ENCODE results near the gene SCO2. TPM values are rescaled to one million over a fixed set of nuclear protein-coding genes. Genes with fewer than 3 reads are reported as not detected.

SCO2 gene
- polyA plus RNA-seq, 1 experiment = 2.5 TPM

- Histone ChIP-seq H3K4me3 (ENCODE audit: low read depth, low read length) (no peak within 1 kb of the TSS), H3K36me3 (ENCODE audit: control insufficient read depth, insufficient read depth, low read length) (peaks cover 8% of the 10 kb centered on the region; the same call in 1 of the 2 replicates), H3K27me3 (ENCODE audit: control insufficient read depth, insufficient read depth, low read length) (no peaks in the 10 kb centered on the region)
- no peak for DNase-seq (ENCODE audit: low read depth)
- ChIA-PET CTCF (interaction anchor here (0.7 to 1.1 kb wide), 2 partner anchors 11 to 15 kb away, joined by 3 to 5 read pairs; no protein-coding TSS in a partner anchor), POLR2A (no interaction called here)
- no peak for TF ChIP-seq CTCF (IDR thresholded peaks at IDR 0.05; ENCODE audit: insufficient read depth, low read depth, low read length)
Measured at GRCh38 chr22:50486561-50487289, 38.7 kb downstream of the SCO2 start, which contains the start of gene MIOX. MIOX (plus strand) TSS chr22:50486859; CDS start chr22:50486898, 39 bp downstream.

GRCh38 chr22:50485221-50486131 lies 39.9 kb downstream of the SCO2 start:
- H3K36me3 ChIP-seq (ENCODE audit: control insufficient read depth, insufficient read depth, low read length) = peaks cover 8% of the 10 kb centered on the region; the same call in 1 of the 2 replicates
- no peak for DNase-seq (ENCODE audit: low read depth)
- 0 out of 2 replicates have a peak, but pooled peaks cover under 1% of the 10 kb centered on the region for H3K27me3 ChIP-seq (ENCODE audit: control insufficient read depth, insufficient read depth, low read length)
- ChIA-PET POLR2A (interaction anchor here (0.6 to 0.8 kb wide), 2 partner anchors 11 to 12 kb away, joined by 3 to 10 read pairs; no protein-coding TSS in a partner anchor), CTCF (interaction anchor here (0.7 to 2.8 kb wide), 2 partner anchors 12 to 14 kb away, joined by 3 to 14 read pairs; no protein-coding TSS in a partner anchor)
- TF ChIP-seq CTCF (IDR thresholded peaks at IDR 0.05; ENCODE audit: insufficient read depth, low read depth, low read length) = no peak
- H3K4me3 ChIP-seq (ENCODE audit: low read depth, low read length) = no peak overlapping the region

DNA sequence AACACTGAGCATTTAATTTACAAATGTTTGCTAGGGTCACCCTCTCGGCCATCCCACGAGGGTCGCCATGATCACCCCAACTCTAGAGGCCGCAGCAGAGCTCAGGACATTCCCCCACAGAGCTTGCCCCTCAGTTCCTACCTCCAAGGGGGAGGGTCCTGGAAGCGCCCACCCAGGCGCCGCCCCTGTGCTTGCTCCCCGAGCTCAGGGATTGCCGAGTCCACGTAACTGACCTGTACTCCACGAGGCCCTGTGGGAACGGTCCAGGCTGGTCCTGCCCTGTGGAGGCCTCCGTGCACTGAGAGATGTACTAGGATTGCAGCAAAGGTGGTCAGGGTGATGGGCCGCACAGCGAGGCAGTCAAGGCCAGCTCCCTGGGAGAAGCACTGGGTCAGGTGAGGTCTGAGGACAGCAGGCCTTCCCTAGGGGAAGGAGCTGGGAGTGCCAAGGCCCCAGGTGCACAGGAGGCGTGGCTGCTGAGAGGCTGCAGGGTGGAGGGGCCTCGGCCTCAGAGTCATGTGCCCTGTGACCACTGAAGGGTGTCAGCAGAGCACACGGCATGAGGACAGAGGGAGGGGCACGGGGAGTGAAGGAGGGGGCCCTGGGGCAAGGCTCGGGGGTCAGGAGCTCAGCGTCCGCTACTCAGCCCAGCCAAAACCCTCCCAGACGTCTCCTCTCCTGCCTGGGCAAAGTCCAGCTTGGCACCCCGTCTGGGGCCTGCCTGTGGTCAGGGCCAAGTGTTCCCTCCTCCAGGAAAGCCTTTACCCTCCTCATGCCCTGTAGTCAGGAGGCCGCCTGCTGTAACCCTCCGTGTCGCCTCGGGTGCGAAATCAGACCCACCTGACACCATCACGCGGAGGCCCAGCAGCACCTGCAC lies 41.2 kb downstream of the SCO2 start:
- Histone ChIP-seq H3K27me3 (ENCODE audit: control insufficient read depth, insufficient read depth, low read length) (peaks cover 8% of the 10 kb centered on the region; the same call in 1 of the 2 replicates), H3K36me3 (ENCODE audit: control insufficient read depth, insufficient read depth, low read length) (peaks cover 8% of the 10 kb centered on the region; the same call in 1 of the 2 replicates), H3K4me3 (ENCODE audit: low read depth, low read length) (no peak overlapping the region)
- CTCF ChIA-PET = interaction anchor here (2.8 kb wide), 1 partner anchor 13 kb away, joined by 14 read pairs; no protein-coding TSS in a partner anchor
- POLR2A ChIA-PET = interaction anchor here (0.6 to 0.8 kb wide), 2 partner anchors 10 to 207 kb away, joined by 3 read pairs; no protein-coding TSS in a partner anchor
- DNase-seq (ENCODE audit: low read depth) = no peak
- TF ChIP-seq CTCF (IDR thresholded peaks at IDR 0.05; ENCODE audit: insufficient read depth, low read depth, low read length) = no peak

- TF ChIP-seq CTCF (IDR thresholded peaks at IDR 0.05; ENCODE audit: insufficient read depth, low read depth, low read length) = no peak
- DNase-seq (ENCODE audit: low read depth) = no peak
- POLR2A ChIA-PET = interaction anchor here (0.8 kb wide), 1 partner anchor 208 kb away, joined by 3 read pairs; no protein-coding TSS in a partner anchor
- Histone ChIP-seq H3K27me3 (ENCODE audit: control insufficient read depth, insufficient read depth, low read length) (peaks cover 8% of the 10 kb centered on the region; the same call in 1 of the 2 replicates), H3K4me3 (ENCODE audit: low read depth, low read length) (no peak overlapping the region), H3K36me3 (ENCODE audit: control insufficient read depth, insufficient read depth, low read length) (peaks cover 8% of the 10 kb centered on the region; the same call in 1 of the 2 replicates)
- CTCF ChIA-PET = interaction anchor here (2.8 kb wide), 1 partner anchor 14 kb away, joined by 14 read pairs; no protein-coding TSS in a partner anchor
Measured at GRCh38 chr22:50483556-50483955, 41.8 kb downstream of the SCO2 start.
